Naive B cell (primary cell): ENCODE data around the gene PASD1. TPM values are rescaled to one million over a fixed set of nuclear protein-coding genes. Genes with fewer than 3 reads are reported as not detected.
"Not testable (repeated sequence)": the region's sequence is repeated elsewhere in the genome, so short reads cannot be mapped to it uniquely, and the experiment has no call there.

Experiments used
- ATAC-seq, 2 donors: fragments of 150-1000 bp; cut with Tn5 transposase; 2 replicates each; pipeline ENCODE4 v1.10.0; 2021; ENCODE audit warnings: low read depth in 2 of 2, mild to moderate bottlenecking in 2 of 2, moderate library complexity in 2 of 2
- DNase-seq: peaks from one replicate; pipeline ENCODE4 v3.0.0; 2022
- H3K27ac Mint-ChIP-seq, 6 donors: one replicate each; pipeline ENCODE4 v1.8.0; 2020 to 2022; ENCODE audit warnings: mild to moderate bottlenecking in 6 of 6, mixed read lengths in 6 of 6, moderate library complexity in 5 of 6, inconsistent platforms in 2 of 6
- H3K27me3 Mint-ChIP-seq, 3 donors: one replicate each; pipeline ENCODE4 v1.8.0; 2021 to 2022; ENCODE audit warnings: mixed read lengths in 3 of 3, mild to moderate bottlenecking in 1 of 3
- H3K36me3 Mint-ChIP-seq, 2 donors: one replicate each; pipeline ENCODE4 v1.8.0; 2020 to 2022; ENCODE audit warnings: mixed read lengths in 2 of 2, inconsistent platforms in 1 of 2, mild to moderate bottlenecking in 1 of 2
- H3K4me1 Mint-ChIP-seq, 3 donors: one replicate each; pipeline ENCODE4 v1.8.0; 2020 to 2022; ENCODE audit warnings: mixed read lengths in 3 of 3, inconsistent platforms in 1 of 3, mild to moderate bottlenecking in 1 of 3, moderate library complexity in 1 of 3
- H3K4me3 Mint-ChIP-seq, 8 donors: one replicate each; pipeline ENCODE4 v1.8.0; 2020 to 2022; ENCODE audit warnings: mild to moderate bottlenecking in 8 of 8, mixed read lengths in 8 of 8, moderate library complexity in 8 of 8, inconsistent platforms in 2 of 8
- H3K9me3 Mint-ChIP-seq, 7 donors: one replicate each; pipeline ENCODE4 v1.8.0; 2020 to 2022; ENCODE audit warnings: mixed read lengths in 7 of 7, mild to moderate bottlenecking in 5 of 7, inconsistent platforms in 2 of 7, moderate library complexity in 1 of 7
- polyA plus RNA-seq, 6 donors: library from polyadenylated mRNA; unstranded; fragments of 300-500 nt; fragmentation: Illumina TruSeq; gene quantifications; one replicate each; pipeline ENCODE4 v1.2.3, GENCODE V29; 2021; ENCODE audit warnings: low read depth in 6 of 6

Gene PASD1
- polyA plus RNA-seq, 6 donors from 2014 or later, result not detected

GRCh38 chrX:151563003-151563402 lies 472 bp upstream of the PASD1 start:
- DNase-seq, H3K36me3 Mint-ChIP-seq, H3K9me3 Mint-ChIP-seq, H3K4me3 Mint-ChIP-seq, ATAC-seq, H3K27me3 Mint-ChIP-seq, H3K4me1 Mint-ChIP-seq, H3K27ac Mint-ChIP-seq: not testable (repeated sequence)

- Mint-ChIP-seq H3K36me3 (no peaks in the 10 kb centered on the region), H3K27ac (peak overlapping the region in 2 of 6 donors; percentile 38 to 53), H3K27me3 (no peaks in the 10 kb centered on the region), H3K9me3 (peaks cover 0 to 6% (median 2%) of the 10 kb centered on the region in 7 donors), H3K4me3 (no peak overlapping the region), H3K4me1 (no peaks in the 10 kb centered on the region)
- no peak for ATAC-seq
- DNase-seq, result no peak
Measured at GRCh38 chrX:151564035-151564434, 560 bp downstream of the PASD1 start.

DNA sequence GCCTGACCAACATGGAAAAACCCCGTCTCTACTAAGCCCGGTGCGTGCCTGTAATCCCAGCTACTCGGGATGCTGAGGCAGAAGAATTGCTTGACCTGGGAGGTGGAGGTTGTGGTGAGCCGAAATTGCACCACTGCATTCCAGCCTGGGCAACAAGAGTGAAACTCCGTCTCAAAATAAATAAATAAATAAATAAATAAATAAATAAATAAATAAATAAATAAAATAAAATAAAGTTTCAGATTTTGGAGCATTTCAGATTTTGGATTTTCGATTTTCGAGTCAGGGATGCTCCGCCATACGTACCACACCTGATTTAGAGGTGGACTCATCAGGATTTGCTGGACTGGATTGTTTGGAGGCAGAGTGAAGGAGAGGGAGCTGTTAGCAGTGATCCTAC lies 3.4 kb downstream of the PASD1 start:
- not testable (repeated sequence) for H3K27me3 Mint-ChIP-seq, H3K4me1 Mint-ChIP-seq, H3K4me3 Mint-ChIP-seq, H3K36me3 Mint-ChIP-seq, H3K9me3 Mint-ChIP-seq, H3K27ac Mint-ChIP-seq, DNase-seq, ATAC-seq

DNA sequence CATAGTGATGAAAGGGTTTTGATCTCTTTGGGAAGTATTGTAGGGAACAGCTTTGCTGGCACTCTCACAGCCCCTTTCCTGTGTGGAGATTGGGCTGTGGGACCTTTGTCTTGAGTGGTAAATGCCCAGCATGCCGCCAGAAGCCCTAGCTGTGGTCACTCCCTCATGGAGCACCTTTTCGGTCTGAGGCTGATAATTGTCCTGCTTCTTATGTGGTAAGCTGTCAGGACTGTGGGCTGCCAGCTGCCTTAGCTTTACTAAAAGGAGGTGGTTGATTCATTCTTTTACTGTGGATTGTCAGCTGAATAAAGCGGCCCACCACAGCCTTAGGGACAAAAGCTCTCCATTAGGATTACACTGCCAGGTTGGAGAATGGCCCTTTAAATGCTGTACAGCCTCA lies 7.1 kb downstream of the PASD1 start:
- H3K4me1 Mint-ChIP-seq, result no peaks in the 10 kb centered on the region
- ATAC-seq (no peak), DNase-seq (no peak)
- H3K27ac Mint-ChIP-seq, result no peak overlapping the region
- H3K36me3 Mint-ChIP-seq, result no peaks in the 10 kb centered on the region
- peaks cover 0 to 14% (median 9%) of the 10 kb centered on the region in 3 donors for H3K27me3 Mint-ChIP-seq
- no peaks in the 10 kb centered on the region for H3K9me3 Mint-ChIP-seq
- H3K4me3 Mint-ChIP-seq, result no peak overlapping the region

DNA sequence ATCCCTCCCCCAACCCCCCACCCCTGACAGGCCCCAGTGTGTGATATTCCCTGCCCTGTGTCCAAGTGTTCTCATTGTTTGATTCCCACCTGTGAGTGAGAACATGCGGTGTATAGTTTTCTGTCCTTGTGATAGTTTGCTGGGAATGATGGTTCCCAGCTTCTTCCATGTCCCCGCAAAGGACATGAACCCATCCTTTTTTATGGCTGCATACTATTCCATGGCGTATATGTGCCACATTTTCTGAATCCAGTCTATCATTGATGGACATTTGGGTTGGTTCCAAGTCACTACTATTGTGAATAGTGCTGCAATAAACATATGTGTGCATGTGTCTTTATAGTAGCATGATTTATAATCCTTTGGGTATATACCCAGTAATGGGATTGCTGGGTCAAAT lies 29.9 kb downstream of the PASD1 start:
- H3K36me3 Mint-ChIP-seq, H3K27me3 Mint-ChIP-seq, ATAC-seq, DNase-seq, H3K4me3 Mint-ChIP-seq, H3K9me3 Mint-ChIP-seq, H3K4me1 Mint-ChIP-seq, H3K27ac Mint-ChIP-seq: not testable (repeated sequence)

DNA sequence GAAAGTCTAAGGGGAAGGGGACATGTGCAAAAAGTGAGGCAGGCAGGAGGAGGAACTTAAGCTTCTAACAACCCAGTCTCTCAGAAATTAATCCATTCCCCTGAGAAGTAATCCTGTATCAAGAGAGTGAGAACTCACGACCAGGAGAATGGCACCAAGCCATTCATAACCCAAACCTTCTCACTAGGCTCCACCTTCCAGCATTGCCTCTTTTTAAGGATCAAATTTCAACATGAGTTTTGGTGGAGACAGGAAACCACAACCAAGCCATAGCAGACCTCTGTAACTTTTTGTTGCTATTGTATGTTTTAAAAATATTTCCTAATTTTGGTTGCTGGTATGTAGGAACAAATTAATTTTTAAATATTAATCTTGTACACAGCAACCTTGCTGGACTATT lies 32.8 kb downstream of the PASD1 start:
- Mint-ChIP-seq H3K9me3 (peaks cover 0 to 4% (median 0%) of the 10 kb centered on the region in 7 donors), H3K27ac (peak overlapping the region in 1 of 6 donors; percentile 44), H3K4me3 (no peak overlapping the region), H3K4me1 (no peaks in the 10 kb centered on the region), H3K36me3 (no peaks in the 10 kb centered on the region), H3K27me3 (no peaks in the 10 kb centered on the region)
- ATAC-seq, result no peak
- DNase-seq, result no peak

DNA sequence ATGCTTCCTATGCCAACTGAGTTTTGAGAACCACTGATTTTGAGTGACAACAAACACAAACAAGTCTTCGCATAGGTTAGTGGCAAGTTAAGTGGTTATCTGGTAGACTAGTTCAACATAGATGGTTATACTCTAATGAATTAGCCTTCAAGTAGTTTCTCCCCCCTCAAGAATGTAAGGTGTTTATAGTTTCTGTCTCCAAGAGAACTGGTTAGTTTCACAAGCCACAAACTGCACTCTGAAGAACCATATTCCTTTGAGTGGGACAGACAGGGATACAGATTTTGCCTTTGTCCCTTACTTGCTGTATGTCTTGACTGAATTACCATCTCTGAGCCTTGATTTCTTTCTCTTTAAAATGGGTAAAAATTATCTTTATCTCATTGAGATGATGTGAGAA lies 41.5 kb downstream of the PASD1 start:
- Mint-ChIP-seq H3K4me1 (no peaks in the 10 kb centered on the region), H3K4me3 (no peak overlapping the region), H3K36me3 (no peaks in the 10 kb centered on the region), H3K27ac (no peak overlapping the region), H3K27me3 (peaks cover 0 to 8% (median 0%) of the 10 kb centered on the region in 3 donors), H3K9me3 (peaks cover 0 to 2% (median 0%) of the 10 kb centered on the region in 7 donors)
- ATAC-seq (no peak), DNase-seq (no peak)

GRCh38 chrX:151609222-151609621 lies 45.7 kb downstream of the PASD1 start:
- DNase-seq, result no peak
- no peak for ATAC-seq
- H3K36me3 Mint-ChIP-seq, result no peaks in the 10 kb centered on the region
- H3K27ac Mint-ChIP-seq, result no peak overlapping the region
- no peak overlapping the region for H3K4me3 Mint-ChIP-seq
- no peaks in the 10 kb centered on the region for H3K27me3 Mint-ChIP-seq
- H3K4me1 Mint-ChIP-seq, result no peaks in the 10 kb centered on the region
- H3K9me3 Mint-ChIP-seq, result peaks cover 0 to 2% (median 0%) of the 10 kb centered on the region in 7 donors

GRCh38 chrX:151621422-151621821 lies 57.9 kb downstream of the PASD1 start:
- H3K36me3 Mint-ChIP-seq, result no peaks in the 10 kb centered on the region
- H3K4me1 Mint-ChIP-seq, result no peaks in the 10 kb centered on the region
- ATAC-seq (no peak), DNase-seq (no peak)
- H3K27me3 Mint-ChIP-seq, result no peaks in the 10 kb centered on the region
- no peak overlapping the region for H3K27ac Mint-ChIP-seq
- H3K9me3 Mint-ChIP-seq, result no peaks in the 10 kb centered on the region
- H3K4me3 Mint-ChIP-seq, result no peak overlapping the region

- no peaks in the 10 kb centered on the region for H3K4me1 Mint-ChIP-seq
- no peaks in the 10 kb centered on the region for H3K27me3 Mint-ChIP-seq
- no peaks in the 10 kb centered on the region for H3K36me3 Mint-ChIP-seq
- no peak for DNase-seq
- no peak for ATAC-seq
- no peaks in the 10 kb centered on the region for H3K9me3 Mint-ChIP-seq
- no peak overlapping the region for H3K27ac Mint-ChIP-seq
- H3K4me3 Mint-ChIP-seq, result no peak overlapping the region
Measured at GRCh38 chrX:151624677-151625076, 61.2 kb downstream of the PASD1 start.

- H3K9me3 Mint-ChIP-seq, result no peaks in the 10 kb centered on the region
- H3K36me3 Mint-ChIP-seq, result no peaks in the 10 kb centered on the region
- no peak for ATAC-seq
- H3K4me3 Mint-ChIP-seq, result no peak overlapping the region
- no peak for DNase-seq
- H3K4me1 Mint-ChIP-seq, result no peaks in the 10 kb centered on the region
- H3K27me3 Mint-ChIP-seq, result no peaks in the 10 kb centered on the region
- peak overlapping the region in 1 of 6 donors; percentile 1 for H3K27ac Mint-ChIP-seq
Measured at GRCh38 chrX:151631822-151632221, 68.3 kb downstream of the PASD1 start.

DNA sequence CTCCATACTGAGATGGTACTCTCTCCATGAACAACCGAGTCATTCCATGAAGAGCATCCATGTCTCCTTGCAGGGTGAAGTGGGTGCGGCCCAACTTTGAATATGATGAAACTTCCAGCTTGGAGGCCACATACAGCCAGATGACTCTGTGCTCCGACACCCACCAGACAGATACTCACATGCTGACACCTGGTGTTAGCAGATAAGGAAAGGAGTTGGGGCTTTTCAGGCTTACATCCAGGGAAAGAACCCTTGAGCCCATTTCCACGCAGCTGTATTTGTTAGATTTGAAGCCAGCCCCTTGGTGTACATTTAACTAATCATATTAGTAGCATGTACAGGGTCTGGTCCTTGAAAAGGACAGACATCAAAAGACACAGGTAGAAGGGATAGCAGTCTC lies 69.7 kb downstream of the PASD1 start:
- Mint-ChIP-seq H3K36me3 (no peaks in the 10 kb centered on the region), H3K4me3 (no peak overlapping the region), H3K27ac (no peak overlapping the region), H3K27me3 (no peaks in the 10 kb centered on the region), H3K9me3 (no peaks in the 10 kb centered on the region), H3K4me1 (no peaks in the 10 kb centered on the region)
- DNase-seq (no peak), ATAC-seq (no peak)

GRCh38 chrX:151634937-151635336 lies 71.5 kb downstream of the PASD1 start:
- Mint-ChIP-seq H3K4me3 (no peak overlapping the region), H3K4me1 (no peaks in the 10 kb centered on the region), H3K27me3 (peaks cover 0 to 5% (median 0%) of the 10 kb centered on the region in 3 donors), H3K9me3 (no peaks in the 10 kb centered on the region), H3K36me3 (no peaks in the 10 kb centered on the region), H3K27ac (no peak overlapping the region)
- DNase-seq (no peak), ATAC-seq (no peak)

- Mint-ChIP-seq H3K27ac (peak overlapping the region in 2 of 6 donors; percentile 51 to 67), H3K4me3 (no peak overlapping the region), H3K4me1 (no peaks in the 10 kb centered on the region), H3K9me3 (no peaks in the 10 kb centered on the region), H3K27me3 (peaks cover 0 to 5% (median 0%) of the 10 kb centered on the region in 3 donors), H3K36me3 (no peaks in the 10 kb centered on the region)
- ATAC-seq, result no peak
- DNase-seq, result no peak
Measured at GRCh38 chrX:151641564-151641963, 78.1 kb downstream of the PASD1 start.

GRCh38 chrX:151675121-151675746 lies 111.8 kb downstream of the PASD1 start:
- Mint-ChIP-seq H3K27me3 (peaks cover 4 to 8% (median 6%) of the 10 kb centered on the region in 3 donors), H3K4me1 (no peaks in the 10 kb centered on the region), H3K9me3 (peaks cover 0 to 5% (median 0%) of the 10 kb centered on the region in 7 donors), H3K36me3 (no peaks in the 10 kb centered on the region), H3K27ac (no peak overlapping the region), H3K4me3 (peak overlapping the region in 1 of 8 donors; percentile 52)
- DNase-seq (no peak), ATAC-seq (no peak)
